ENCODE data around the gene TSPAN2.
A peak's percentile ranks its signal among the peaks of the same experiment; 100 is the strongest.

The TSPAN2 gene

DNA sequence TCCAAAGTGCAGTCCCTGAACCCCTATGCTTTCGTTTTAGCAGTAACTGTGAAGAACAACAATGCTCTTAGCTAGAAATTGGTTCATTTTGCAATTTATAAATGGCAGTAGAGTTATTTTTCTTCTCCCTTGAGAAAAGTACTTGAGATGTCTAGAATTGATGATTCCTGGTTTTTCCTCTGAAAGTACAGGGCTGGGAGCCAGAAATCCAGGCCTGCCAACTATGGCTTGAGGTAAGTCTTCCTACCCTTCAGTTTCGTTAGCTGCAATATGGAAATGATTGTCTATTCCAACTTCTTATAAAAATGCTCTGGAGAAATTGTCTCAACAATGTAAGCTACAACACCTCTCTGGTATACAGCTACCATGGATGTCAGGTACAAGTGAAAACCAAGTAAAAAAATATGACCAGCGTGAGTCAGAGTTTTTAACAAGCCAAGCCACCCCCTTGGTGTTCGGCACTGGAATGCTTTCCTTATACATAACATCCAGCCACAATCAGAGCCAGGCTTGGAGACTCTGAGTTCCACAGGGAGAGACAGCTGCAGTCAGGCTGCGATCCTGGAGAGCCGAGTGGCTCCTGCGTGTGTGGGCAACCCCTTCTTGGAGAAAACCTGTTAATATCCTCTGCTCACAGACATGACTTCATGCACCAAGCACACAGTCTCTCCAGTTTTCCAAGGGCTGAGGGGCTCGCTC, 22.0 kb downstream of the TSPAN2 start:
- no peak overlapping the region for H3K4me3 ChIP-seq (ENCODE audit: control insufficient read depth, low read depth, low read length)
- DNase-seq (ENCODE audit: low read depth), result peak; percentile 33
- TF ChIP-seq, protein P1, sequence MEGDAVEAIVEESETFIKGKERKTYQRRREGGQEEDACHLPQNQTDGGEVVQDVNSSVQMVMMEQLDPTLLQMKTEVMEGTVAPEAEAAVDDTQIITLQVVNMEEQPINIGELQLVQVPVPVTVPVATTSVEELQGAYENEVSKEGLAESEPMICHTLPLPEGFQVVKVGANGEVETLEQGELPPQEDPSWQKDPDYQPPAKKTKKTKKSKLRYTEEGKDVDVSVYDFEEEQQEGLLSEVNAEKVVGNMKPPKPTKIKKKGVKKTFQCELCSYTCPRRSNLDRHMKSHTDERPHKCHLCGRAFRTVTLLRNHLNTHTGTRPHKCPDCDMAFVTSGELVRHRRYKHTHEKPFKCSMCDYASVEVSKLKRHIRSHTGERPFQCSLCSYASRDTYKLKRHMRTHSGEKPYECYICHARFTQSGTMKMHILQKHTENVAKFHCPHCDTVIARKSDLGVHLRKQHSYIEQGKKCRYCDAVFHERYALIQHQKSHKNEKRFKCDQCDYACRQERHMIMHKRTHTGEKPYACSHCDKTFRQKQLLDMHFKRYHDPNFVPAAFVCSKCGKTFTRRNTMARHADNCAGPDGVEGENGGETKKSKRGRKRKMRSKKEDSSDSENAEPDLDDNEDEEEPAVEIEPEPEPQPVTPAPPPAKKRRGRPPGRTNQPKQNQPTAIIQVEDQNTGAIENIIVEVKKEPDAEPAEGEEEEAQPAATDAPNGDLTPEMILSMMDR (conservative IDR thresholded peaks at IDR 0.05; ENCODE audit: control insufficient read depth, insufficient read depth, low read depth, low read length), result no peak

DNA sequence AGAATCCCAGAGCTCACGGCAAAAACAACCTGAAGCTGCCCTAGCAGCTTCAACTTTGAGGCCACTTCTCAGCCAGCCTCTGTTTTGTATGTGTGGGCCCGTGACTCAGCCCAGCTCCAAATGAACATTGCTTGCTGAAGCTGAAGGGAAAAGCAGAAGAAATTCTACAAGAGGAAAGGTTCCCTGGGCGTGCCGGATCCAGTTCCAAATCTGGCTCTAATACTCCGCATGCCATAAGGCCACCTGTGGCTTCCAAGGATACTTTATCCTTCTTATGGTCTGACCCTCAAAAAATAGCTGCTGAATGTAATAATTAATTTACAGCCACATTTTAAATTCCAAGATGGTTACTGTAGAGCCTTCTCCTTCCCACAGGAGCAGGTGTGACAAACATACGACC, 24.3 kb downstream of the TSPAN2 start:
- H3K4me3 ChIP-seq (ENCODE audit: control insufficient read depth, low read depth, low read length), result no peak overlapping the region
- TF ChIP-seq, protein P1 (conservative IDR thresholded peaks at IDR 0.05; ENCODE audit: control insufficient read depth, insufficient read depth, low read depth, low read length), result no peak

DNA sequence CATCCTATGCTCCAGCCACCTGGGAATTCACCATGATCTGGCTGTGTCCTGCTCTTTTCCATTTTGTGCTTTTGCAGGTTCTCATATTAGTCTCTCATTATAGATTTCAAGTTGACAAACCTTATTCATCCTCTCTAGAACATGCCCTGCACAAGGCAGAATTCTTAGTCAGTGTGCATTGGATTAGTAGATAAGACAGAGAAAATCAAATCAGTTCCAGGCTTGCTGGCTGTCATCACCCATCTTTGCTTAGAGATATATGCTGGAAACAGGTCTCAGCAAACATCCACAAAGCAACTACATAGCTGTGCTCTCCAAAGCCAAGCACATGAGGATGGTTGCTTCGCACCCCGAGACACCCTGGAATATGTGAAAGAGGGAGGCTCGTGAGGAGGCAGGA, 24.8 kb downstream of the TSPAN2 start:
- H3K4me3 ChIP-seq (ENCODE audit: control insufficient read depth, low read depth, low read length), result no peak overlapping the region
- TF ChIP-seq, protein P1 (conservative IDR thresholded peaks at IDR 0.05; ENCODE audit: control insufficient read depth, insufficient read depth, low read depth, low read length), result no peak
- DNase-seq (ENCODE audit: low read depth), result no peak

More for the DNA sequence above, 24.3 kb downstream of the TSPAN2 start:
- DNase-seq (ENCODE audit: low read depth), result no peak

DNA sequence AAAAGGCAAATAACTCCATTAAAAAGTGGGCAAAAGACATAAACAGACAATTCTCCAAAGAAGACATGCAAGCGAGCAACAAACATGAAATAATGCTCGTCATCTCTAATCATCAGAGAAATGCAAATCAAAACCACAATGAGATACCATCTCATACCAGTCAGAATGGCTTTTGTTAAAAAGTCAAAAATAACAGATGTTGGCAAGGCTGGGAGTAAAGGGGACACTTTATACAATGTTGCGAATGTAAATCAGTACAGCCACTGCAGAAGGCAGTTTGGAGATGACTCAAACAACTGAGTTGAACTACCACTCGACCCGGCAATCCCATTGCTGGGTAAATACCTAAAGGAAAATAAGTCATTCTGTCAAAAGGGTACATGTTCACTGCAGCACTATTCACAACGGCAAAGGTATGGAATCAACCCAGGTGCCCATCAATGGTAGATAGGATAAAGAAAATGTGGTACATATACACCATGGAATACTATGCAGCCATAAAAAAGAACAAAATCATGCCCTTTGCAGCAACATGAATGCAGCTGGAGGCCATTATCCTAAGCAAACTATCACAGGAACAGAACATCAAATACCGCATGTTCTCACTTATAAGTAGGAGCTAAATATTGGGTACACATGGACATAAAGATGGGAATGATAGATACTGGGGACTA, 25.9 kb downstream of the TSPAN2 start:
- TF ChIP-seq, protein P1 (conservative IDR thresholded peaks at IDR 0.05; ENCODE audit: control insufficient read depth, insufficient read depth, low read depth, low read length), result no peak
- DNase-seq (ENCODE audit: low read depth), result no peak
- no peak overlapping the region for H3K4me3 ChIP-seq (ENCODE audit: control insufficient read depth, low read depth, low read length)

DNA sequence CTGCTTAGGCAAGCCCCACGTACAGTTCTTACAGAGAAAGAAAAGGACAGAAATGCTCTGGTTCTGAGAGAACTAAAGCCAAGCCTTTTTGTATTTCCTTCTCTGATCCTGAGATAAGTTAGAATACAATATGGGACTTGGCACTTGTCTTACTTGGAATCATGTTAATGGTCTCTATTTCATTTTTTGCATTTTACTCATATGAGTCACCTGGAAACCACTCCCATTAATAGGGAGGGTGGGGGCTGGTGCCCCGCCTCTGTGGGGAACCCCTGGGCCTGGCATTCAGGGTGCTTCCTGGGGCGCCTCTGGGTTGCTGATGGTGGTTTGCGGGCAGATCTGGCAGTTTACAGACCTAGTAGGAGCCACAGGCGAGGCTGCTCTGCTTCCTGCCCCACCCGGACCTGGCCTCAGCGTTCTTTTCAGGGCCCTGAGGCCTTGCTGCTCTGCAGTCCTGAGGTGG, 26.7 kb downstream of the TSPAN2 start:
- TF ChIP-seq, protein P1 (conservative IDR thresholded peaks at IDR 0.05; ENCODE audit: control insufficient read depth, insufficient read depth, low read depth, low read length), result no peak
- no peak overlapping the region for H3K4me3 ChIP-seq (ENCODE audit: control insufficient read depth, low read depth, low read length)
- DNase-seq (ENCODE audit: low read depth), result no peak

DNA sequence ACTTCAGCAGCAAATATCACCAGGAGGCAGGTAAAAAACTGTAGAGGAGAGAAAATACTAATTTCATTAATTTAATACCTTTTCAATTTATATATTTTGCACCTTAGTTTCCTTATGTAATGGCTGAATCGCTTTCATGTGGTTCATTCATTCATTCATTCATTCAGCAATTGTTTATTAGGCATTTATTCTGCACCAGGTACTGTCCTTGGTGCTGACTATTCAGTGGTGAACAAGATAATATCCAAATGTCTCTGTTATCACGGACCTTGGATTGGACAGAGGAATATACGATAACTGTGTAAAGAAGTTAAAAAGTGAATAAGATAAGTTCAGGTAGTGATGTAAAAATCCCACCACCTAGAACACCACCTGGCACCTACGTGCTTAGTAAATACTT, 28.8 kb downstream of the TSPAN2 start:
- no peak for DNase-seq (ENCODE audit: low read depth)
- no peak overlapping the region for H3K4me3 ChIP-seq (ENCODE audit: control insufficient read depth, low read depth, low read length)
- TF ChIP-seq, protein P1 (conservative IDR thresholded peaks at IDR 0.05; ENCODE audit: control insufficient read depth, insufficient read depth, low read depth, low read length), result no peak
